A549 (cell line): ENCODE results near the gene MEF2C. TPM values are rescaled to one million over a fixed set of nuclear protein-coding genes. Genes with fewer than 3 reads are reported as not detected.

Experiments
- ATAC-seq, 2 experiments: fragments of 200-7000 bp in 1 of 2; fragments of >200 bp in 1 of 2; cut with Nextera tagmentation in 1 of 2; cut with Tn5 transposase in 1 of 2; 3 replicates each; pipeline versions ENCODE4 v1.8.0 to v1.9.1; 2018 to 2020; ENCODE audit warnings: mild to moderate bottlenecking in 1 of 2, moderate library complexity in 1 of 2
- CTCF ChIA-PET: fragments of 300-600 bp; sonication (Branson Sonifier 250); formaldehyde crosslinking; extraction: SDS; loops from one replicate; lab custom pipeline; 2021; ENCODE audit warnings: antibody characterized with exemption, inconsistent platforms; lab: Yijun Ruan, JAX
- POLR2A ChIA-PET: fragments of 350-600 bp; formaldehyde crosslinking; extraction: SDS; loops from one replicate; lab custom pipeline; 2021; ENCODE audit warnings: antibody characterized with exemption, inconsistent platforms; lab: Yijun Ruan, JAX
- DNase-seq, 2 experiments: peaks; one replicate each; pipeline versions ENCODE4 v3.0.0 to v3.0.0-alpha.2; 2011 to 2016; ENCODE audit warnings: low read depth in 1 of 2, low spot score in 1 of 2
- FAIRE-seq: peaks from 2 replicates; lab custom pipeline; 2011; peaks lifted over from hg19 to GRCh38; lab: Jason Lieb, UNC
- H3K27ac ChIP-seq, 2 experiments: fragments of >200 bp; sonication (Bioruptor Twin); formaldehyde crosslinking; 3 replicates each; pipeline ENCODE4 v1.5.1; 2016 to 2017
- H3K4me1 ChIP-seq: fragments of >200 bp; sonication (Bioruptor Twin); formaldehyde crosslinking; 3 replicates; pipeline ENCODE4 v1.6.1; 2016
- H3K4me2 ChIP-seq: fragments of >200 bp; sonication (Bioruptor Twin); formaldehyde crosslinking; 3 replicates; pipeline ENCODE4 v1.6.1; 2016
- H3K4me3 ChIP-seq: fragments of >200 bp; sonication (Bioruptor Twin); formaldehyde crosslinking; 3 replicates; pipeline ENCODE4 v1.5.1; 2016
- H3K9me3 ChIP-seq: fragments of >200 bp; sonication (Bioruptor Twin); formaldehyde crosslinking; 3 replicates; pipeline ENCODE4 v1.6.1; 2016
- CBX8 ChIP-seq: fragments of 200-600 bp; sonication (generic); IDR thresholded peaks from 2 replicates; pipeline ENCODE4 v1.6.1; 2016
- CHD2 ChIP-seq: fragments of 150-350 bp; IDR thresholded peaks from 2 replicates; pipeline ENCODE4 v1.6.1; 2014; ENCODE audit warnings: low read length; ENCODE audit not compliant: partially characterized antibody
- FOXS1 ChIP-seq: fragments of 250-450 bp; sonication (Bioruptor Pico); IDR thresholded peaks from 2 replicates; pipeline ENCODE4 v1.5.0; 2020; ENCODE audit warnings: mild to moderate bottlenecking, moderate library complexity
- GATA3 ChIP-seq: IDR thresholded peaks from 2 replicates; pipeline ENCODE4 v1.6.1; 2012; ENCODE audit warnings: borderline replicate concordance
- HEYL ChIP-seq: fragments of 250-450 bp; sonication (Bioruptor Pico); IDR thresholded peaks from 2 replicates; pipeline ENCODE4 v1.8.0; 2021; ENCODE audit warnings: mild to moderate bottlenecking, moderate library complexity
- HOXA7 ChIP-seq: fragments of 250-450 bp; sonication (Bioruptor Pico); IDR thresholded peaks from 2 replicates; pipeline ENCODE4 v1.5.0; 2020; ENCODE audit warnings: mild to moderate bottlenecking, moderate library complexity
- HOXB5 ChIP-seq: fragments of 250-450 bp; sonication (Bioruptor Pico); IDR thresholded peaks from 2 replicates; pipeline ENCODE4 v1.5.0; 2020; ENCODE audit warnings: mild to moderate bottlenecking, moderate library complexity
- KDM1A ChIP-seq: fragments of 200-600 bp; sonication (generic); IDR thresholded peaks from 2 replicates; pipeline ENCODE4 v1.6.1; 2016; ENCODE audit warnings: low read depth, mild to moderate bottlenecking
- KDM5A ChIP-seq: fragments of 200-600 bp; sonication (generic); IDR thresholded peaks from 2 replicates; pipeline ENCODE4 v1.6.1; 2016; ENCODE audit warnings: antibody characterized with exemption, mild to moderate bottlenecking
- MAFK ChIP-seq: fragments of 450-650 bp; IDR thresholded peaks from 2 replicates; pipeline ENCODE4 v1.6.1; 2014; ENCODE audit not compliant: partially characterized antibody
- MYC ChIP-seq: IDR thresholded peaks from 2 replicates; pipeline ENCODE4 v1.6.1; 2012; ENCODE audit warnings: mild to moderate bottlenecking, inconsistent platforms, low read length, improper control_type of control experiment, borderline replicate concordance
- NPAS2 ChIP-seq: fragments of 250-450 bp; sonication (Bioruptor Pico); IDR thresholded peaks from 2 replicates; pipeline ENCODE4 v1.8.0; 2022; ENCODE audit warnings: mild to moderate bottlenecking, moderate library complexity, borderline replicate concordance
- PHF8 ChIP-seq: fragments of 200-600 bp; sonication (generic); IDR thresholded peaks from 2 replicates; pipeline ENCODE4 v1.6.1; 2016; ENCODE audit warnings: low read depth, mild to moderate bottlenecking, antibody characterized with exemption, moderate library complexity, borderline replicate concordance
- POLR2A ChIP-seq: IDR thresholded peaks from 2 replicates; pipeline ENCODE4 v1.6.1; 2012; ENCODE audit warnings: mild to moderate bottlenecking, low read length
- POLR2AphosphoS2 ChIP-seq: conservative IDR thresholded peaks from 2 replicates; pipeline ENCODE4 v1.6.1; 2012; ENCODE audit warnings: low read length, improper control_type of control experiment, inconsistent platforms
- RAD21 ChIP-seq, 2 experiments: fragments of >200 bp in 1 of 2; sonication (Bioruptor Twin) in 1 of 2; formaldehyde crosslinking in 1 of 2; IDR thresholded peaks in 1 of 2; conservative IDR thresholded peaks in 1 of 2; 2 replicates in 1 of 2; 3 replicates in 1 of 2; pipeline ENCODE4 v1.6.1; 2012 to 2018; ENCODE audit warnings: inconsistent platforms in 1 of 2
- RARB ChIP-seq: fragments of 250-450 bp; sonication (Bioruptor Pico); IDR thresholded peaks from 2 replicates; pipeline ENCODE4 v1.8.0; 2021; ENCODE audit warnings: mild to moderate bottlenecking, moderate library complexity
- SREBF2 ChIP-seq: fragments of 450-650 bp; IDR thresholded peaks from 2 replicates; pipeline ENCODE4 v1.6.1; 2014; ENCODE audit warnings: mild to moderate bottlenecking, moderate library complexity
- TFCP2L1 ChIP-seq: fragments of 250-450 bp; sonication (Bioruptor Pico); IDR thresholded peaks from 2 replicates; pipeline ENCODE4 v1.5.0; 2021; ENCODE audit warnings: mild to moderate bottlenecking
- TP53 ChIP-seq: fragments of 250-450 bp; sonication (Bioruptor Pico); IDR thresholded peaks from 2 replicates; pipeline ENCODE4 v1.5.0; 2021; ENCODE audit warnings: mild to moderate bottlenecking, moderate library complexity
- ZFP36 ChIP-seq: fragments of 450-650 bp; IDR thresholded peaks from 2 replicates; pipeline ENCODE4 v1.6.1; 2014; ENCODE audit warnings: borderline replicate concordance; ENCODE audit not compliant: partially characterized antibody
- ZNF302 ChIP-seq: fragments of 250-450 bp; sonication (Bioruptor Pico); IDR thresholded peaks from 2 replicates; pipeline ENCODE4 v1.9.0; 2021; ENCODE audit warnings: inconsistent platforms, mild to moderate bottlenecking, moderate library complexity
- ZSCAN20 ChIP-seq: fragments of 250-450 bp; sonication (Bioruptor Pico); IDR thresholded peaks from 2 replicates; pipeline ENCODE4 v1.8.0; 2022; ENCODE audit warnings: mild to moderate bottlenecking, moderate library complexity
- WGBS: methylation state at CpG from one replicate; pipeline ENCODE4 v1.1.6; 2017; ENCODE audit errors: missing lambda C conversion rate; 5-methylcytosine and 5-hydroxymethylcytosine counted together
- polyA plus RNA-seq, 4 experiments: library from polyadenylated mRNA; depleted of rRNA in 3 of 4; stranded (reverse); fragments of >200 nt; fragmentation: RNase III in 1 of 4; extraction: RNeasy Plus Mini Kit Qiagen cat#74134 plus additional on column Dnase treatment in 1 of 4; gene quantifications; 2 replicates in 3 of 4; 3 replicates in 1 of 4; pipeline ENCODE4 v1.2.3, GENCODE V29; 2011 to 2017
- TF ChIP-seq, protein P1 (sequence below): IDR thresholded peaks from 2 replicates; pipeline ENCODE4 v1.6.1; 2012; ENCODE audit warnings: low read depth, borderline replicate concordance
- TF ChIP-seq, protein P2 (sequence below): fragments of >200 bp; sonication (Bioruptor Twin); formaldehyde crosslinking; IDR thresholded peaks from 3 replicates; pipeline ENCODE4 v1.5.1; 2016

Gene MEF2C
- polyA plus RNA-seq, 2 of the 4 experiments (the other 2 are of a cell fraction) = 0.03 to 0.06 TPM

DNA sequence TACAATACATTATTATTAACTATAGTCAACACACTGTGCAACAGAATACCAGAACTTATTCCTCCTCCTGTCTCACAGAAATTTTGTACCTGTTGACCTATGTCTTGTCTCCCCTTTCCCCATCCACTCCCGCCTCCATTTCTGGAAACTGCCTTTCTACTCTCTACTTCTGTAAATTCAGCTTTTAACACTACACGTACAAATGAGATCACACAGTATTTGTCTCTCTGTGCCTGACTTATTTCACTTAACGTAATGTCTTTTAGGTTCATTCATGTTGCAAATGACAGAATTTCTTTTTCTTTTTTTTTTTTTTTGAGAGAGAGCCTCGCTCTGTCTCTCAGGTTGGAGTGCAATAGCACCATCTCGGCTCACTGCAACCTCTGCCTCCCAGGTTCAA is 19.5 kb downstream of the MEF2C start:
- FAIRE-seq = no peak
- no peak for DNase-seq
- Histone ChIP-seq H3K4me2 (no peak overlapping the region), H3K9me3 (no peaks in the 10 kb centered on the region), H3K4me3 (no peak overlapping the region), H3K27ac (no peak overlapping the region), H3K4me1 (no peaks in the 10 kb centered on the region)
- 50% methylated on average over 5 of the region's 5 CpGs for WGBS
- TF ChIP-seq CHD2 (no peak), ZFP36 (no peak), TP53 (CRISPR knock-in tag) (no peak), HOXA7 (no peak), PHF8 (no peak), KDM1A (no peak), GATA3 (no peak), HEYL (CRISPR knock-in tag) (no peak), NPAS2 (CRISPR knock-in tag) (no peak), TFCP2L1 (CRISPR knock-in tag) (no peak), HOXB5 (CRISPR knock-in tag) (no peak), RARB (CRISPR knock-in tag) (no peak), FOXS1 (CRISPR knock-in tag) (no peak), MAFK (no peak)
- TF ChIP-seq, protein P1, sequence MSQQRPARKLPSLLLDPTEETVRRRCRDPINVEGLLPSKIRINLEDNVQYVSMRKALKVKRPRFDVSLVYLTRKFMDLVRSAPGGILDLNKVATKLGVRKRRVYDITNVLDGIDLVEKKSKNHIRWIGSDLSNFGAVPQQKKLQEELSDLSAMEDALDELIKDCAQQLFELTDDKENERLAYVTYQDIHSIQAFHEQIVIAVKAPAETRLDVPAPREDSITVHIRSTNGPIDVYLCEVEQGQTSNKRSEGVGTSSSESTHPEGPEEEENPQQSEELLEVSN = no peak
- TF ChIP-seq, protein P2, sequence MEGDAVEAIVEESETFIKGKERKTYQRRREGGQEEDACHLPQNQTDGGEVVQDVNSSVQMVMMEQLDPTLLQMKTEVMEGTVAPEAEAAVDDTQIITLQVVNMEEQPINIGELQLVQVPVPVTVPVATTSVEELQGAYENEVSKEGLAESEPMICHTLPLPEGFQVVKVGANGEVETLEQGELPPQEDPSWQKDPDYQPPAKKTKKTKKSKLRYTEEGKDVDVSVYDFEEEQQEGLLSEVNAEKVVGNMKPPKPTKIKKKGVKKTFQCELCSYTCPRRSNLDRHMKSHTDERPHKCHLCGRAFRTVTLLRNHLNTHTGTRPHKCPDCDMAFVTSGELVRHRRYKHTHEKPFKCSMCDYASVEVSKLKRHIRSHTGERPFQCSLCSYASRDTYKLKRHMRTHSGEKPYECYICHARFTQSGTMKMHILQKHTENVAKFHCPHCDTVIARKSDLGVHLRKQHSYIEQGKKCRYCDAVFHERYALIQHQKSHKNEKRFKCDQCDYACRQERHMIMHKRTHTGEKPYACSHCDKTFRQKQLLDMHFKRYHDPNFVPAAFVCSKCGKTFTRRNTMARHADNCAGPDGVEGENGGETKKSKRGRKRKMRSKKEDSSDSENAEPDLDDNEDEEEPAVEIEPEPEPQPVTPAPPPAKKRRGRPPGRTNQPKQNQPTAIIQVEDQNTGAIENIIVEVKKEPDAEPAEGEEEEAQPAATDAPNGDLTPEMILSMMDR = no peak
- no peak for ATAC-seq
- ChIA-PET CTCF (no interaction called here), POLR2A (no interaction called here)

DNA sequence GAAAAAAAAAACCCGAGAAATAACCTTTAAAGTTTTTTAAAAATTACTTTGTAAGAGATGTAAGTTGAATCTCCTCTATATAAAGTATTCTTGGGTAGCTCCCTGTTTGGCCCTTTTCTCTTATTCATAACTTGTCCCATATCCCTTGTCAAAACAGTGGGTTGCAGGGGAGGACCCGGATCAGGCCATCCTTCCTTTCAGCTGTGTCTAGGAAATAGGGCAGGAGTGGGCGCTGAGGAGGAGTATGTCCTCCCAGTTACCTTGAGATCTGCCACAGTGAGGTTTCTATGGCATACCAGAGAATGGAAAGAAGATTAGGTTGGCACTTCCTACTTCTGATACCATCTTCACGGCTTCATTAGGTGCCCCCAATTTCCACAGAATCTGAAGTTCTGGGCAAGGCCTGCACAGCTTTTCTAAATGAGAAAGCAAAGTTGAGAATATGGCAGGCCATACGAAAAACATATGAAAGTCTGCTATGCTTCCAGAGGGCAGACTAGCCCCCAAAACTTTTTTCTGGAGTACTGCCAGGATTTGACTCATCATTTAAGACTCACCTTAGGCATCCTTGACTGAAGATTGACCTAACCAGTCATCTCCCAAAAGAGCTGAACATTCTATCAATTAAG is 20.3 kb downstream of the MEF2C start:
- TF ChIP-seq KDM5A = no peak
- TF ChIP-seq RAD21 (conservative IDR thresholded peaks at IDR 0.05 in 1 of 2, IDR thresholded peaks at IDR 0.05 in 1 of 2) = no peak
- no peak for TF ChIP-seq ZFP36
- no peak for TF ChIP-seq PHF8
- TF ChIP-seq TP53 (CRISPR knock-in tag) = no peak
- no peak for TF ChIP-seq ZNF302 (CRISPR knock-in tag)
- no peak for TF ChIP-seq KDM1A
- no peak for TF ChIP-seq HOXB5 (CRISPR knock-in tag)
- TF ChIP-seq HOXA7 = no peak
- no peak for TF ChIP-seq SREBF2
- TF ChIP-seq POLR2AphosphoS2 = no peak
- no peak for TF ChIP-seq ZSCAN20 (CRISPR knock-in tag)
- TF ChIP-seq POLR2A = no peak
- TF ChIP-seq, protein P1 = no peak
- no peak for TF ChIP-seq MYC
- no peak for TF ChIP-seq CBX8
- no peak for TF ChIP-seq MAFK
- TF ChIP-seq, all 56 proteins: peak for 0
- FAIRE-seq (no peak), DNase-seq (no peak), ATAC-seq (no peak)
- no peaks in the 10 kb centered on the region for H3K4me1 ChIP-seq
- H3K9me3 ChIP-seq = no peaks in the 10 kb centered on the region
- ChIA-PET CTCF (interaction anchor here (0.6 kb wide), 1 partner anchor 1678 kb away, joined by 5 read pairs; no protein-coding TSS in a partner anchor), POLR2A (no interaction called here)
- 26% methylated on average over 5 of the region's 5 CpGs for whole genome bisulfite sequencing
- no peak overlapping the region for H3K4me2 ChIP-seq
- no peak overlapping the region for H3K4me3 ChIP-seq
- no peak overlapping the region for H3K27ac ChIP-seq
